HepG2 (cell line): Measurements from ENCODE around the gene PRDX2.

Experiments
- BCL6 ChIP-seq: IDR thresholded peaks from 2 replicates; pipeline ENCODE4 v1.6.1; 2016; ENCODE audit warnings: missing genetic modification reagents, missing compliant biosample characterization
- CEBPB ChIP-seq: IDR thresholded peaks from 2 replicates; pipeline ENCODE4 v1.6.1; 2011; ENCODE audit warnings: low read depth, low read length, improper control_type of control experiment, borderline replicate concordance
- HCFC1 ChIP-seq: fragments of 150-350 bp; IDR thresholded peaks from 2 replicates; pipeline ENCODE4 v1.6.1; 2014; ENCODE audit warnings: low read depth, low read length
- POLR2A ChIP-seq, 2 experiments: IDR thresholded peaks; 2 replicates each; pipeline ENCODE4 v1.6.1; 2011; ENCODE audit warnings: low read depth in 2 of 2, low read length in 2 of 2, mild to moderate bottlenecking in 1 of 2, moderate library complexity in 1 of 2; ENCODE audit not compliant: insufficient read depth in 1 of 2
- POLR2AphosphoS2 ChIP-seq: IDR thresholded peaks from 2 replicates; pipeline ENCODE4 v1.6.1; 2011; ENCODE audit warnings: low read depth, low read length, improper control_type of control experiment
- TOE1 ChIP-seq: sonication (generic); formaldehyde crosslinking; IDR thresholded peaks from 2 replicates; pipeline ENCODE4 v1.4.0; 2020; ENCODE audit warnings: mild to moderate bottlenecking, missing genetic modification reagents
- ZNF619 ChIP-seq: sonication (generic); formaldehyde crosslinking; IDR thresholded peaks from 2 replicates; pipeline ENCODE4 v1.4.0; 2020; ENCODE audit warnings: mild to moderate bottlenecking, missing genetic modification reagents
- ZNF747 ChIP-seq: sonication (generic); formaldehyde crosslinking; IDR thresholded peaks from 2 replicates; pipeline ENCODE4 v1.8.1; 2023; ENCODE audit warnings: missing genetic modification reagents, mild to moderate bottlenecking, borderline replicate concordance
- ZSCAN30 ChIP-seq: sonication (generic); formaldehyde crosslinking; IDR thresholded peaks from 2 replicates; pipeline ENCODE4 v1.5.0; 2020; ENCODE audit warnings: mild to moderate bottlenecking, missing genetic modification reagents
- TF ChIP-seq, protein P1 (sequence below): sonication (generic); formaldehyde crosslinking; IDR thresholded peaks from 2 replicates; pipeline ENCODE4 v1.9.0; 2021; ENCODE audit warnings: missing genetic modification reagents, borderline replicate concordance
- TF ChIP-seq, protein P2 (sequence below): sonication (generic); formaldehyde crosslinking; IDR thresholded peaks from 2 replicates; pipeline ENCODE4 v1.5.0; 2020; ENCODE audit warnings: mild to moderate bottlenecking, missing genetic modification reagents, moderate library complexity
- TF ChIP-seq, protein P3 (sequence below): IDR thresholded peaks from 2 replicates; pipeline ENCODE4 v1.6.1; 2012; ENCODE audit warnings: inconsistent platforms

DNA sequence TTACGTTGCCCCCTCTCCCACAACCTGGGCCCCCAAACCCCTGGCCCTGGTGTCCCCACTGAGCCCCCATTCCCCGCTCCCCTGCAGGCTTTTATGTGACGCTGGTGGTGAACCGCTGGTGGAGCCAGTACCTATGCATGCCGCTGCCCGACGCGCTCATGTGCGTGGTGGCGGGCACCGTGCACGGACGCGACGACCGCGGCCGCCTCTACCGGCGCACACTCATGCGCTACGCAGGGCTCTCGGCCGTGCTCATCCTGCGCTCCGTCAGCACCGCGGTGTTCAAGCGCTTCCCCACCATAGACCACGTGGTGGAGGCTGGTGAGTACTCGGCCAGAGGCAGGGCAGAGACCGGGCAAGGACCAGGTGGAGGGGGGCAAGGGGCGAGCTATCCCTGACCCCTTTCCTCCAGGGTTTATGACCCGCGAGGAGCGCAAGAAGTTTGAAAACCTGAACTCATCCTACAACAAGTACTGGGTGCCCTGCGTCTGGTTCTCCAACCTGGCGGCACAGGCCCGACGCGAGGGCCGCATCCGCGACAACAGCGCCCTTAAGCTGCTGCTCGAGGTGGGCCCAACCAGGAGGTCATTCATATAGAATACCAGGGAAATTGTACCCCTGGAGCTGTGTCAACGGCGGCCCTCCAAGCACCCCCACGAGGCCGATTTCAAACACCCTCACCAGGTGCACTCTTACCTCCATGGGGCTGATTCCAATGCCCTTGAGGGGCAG lies 47.0 kb downstream of the PRDX2 start:
- no peak for TF ChIP-seq CEBPB
- no peak for TF ChIP-seq POLR2A (IDR thresholded peaks at IDR 0.05; ENCODE audit: insufficient read depth in 1 of 2, low read depth in 2 of 2, low read length in 2 of 2)
- no peak for TF ChIP-seq TOE1 (CRISPR knock-in tag)
- TF ChIP-seq, protein P1, sequence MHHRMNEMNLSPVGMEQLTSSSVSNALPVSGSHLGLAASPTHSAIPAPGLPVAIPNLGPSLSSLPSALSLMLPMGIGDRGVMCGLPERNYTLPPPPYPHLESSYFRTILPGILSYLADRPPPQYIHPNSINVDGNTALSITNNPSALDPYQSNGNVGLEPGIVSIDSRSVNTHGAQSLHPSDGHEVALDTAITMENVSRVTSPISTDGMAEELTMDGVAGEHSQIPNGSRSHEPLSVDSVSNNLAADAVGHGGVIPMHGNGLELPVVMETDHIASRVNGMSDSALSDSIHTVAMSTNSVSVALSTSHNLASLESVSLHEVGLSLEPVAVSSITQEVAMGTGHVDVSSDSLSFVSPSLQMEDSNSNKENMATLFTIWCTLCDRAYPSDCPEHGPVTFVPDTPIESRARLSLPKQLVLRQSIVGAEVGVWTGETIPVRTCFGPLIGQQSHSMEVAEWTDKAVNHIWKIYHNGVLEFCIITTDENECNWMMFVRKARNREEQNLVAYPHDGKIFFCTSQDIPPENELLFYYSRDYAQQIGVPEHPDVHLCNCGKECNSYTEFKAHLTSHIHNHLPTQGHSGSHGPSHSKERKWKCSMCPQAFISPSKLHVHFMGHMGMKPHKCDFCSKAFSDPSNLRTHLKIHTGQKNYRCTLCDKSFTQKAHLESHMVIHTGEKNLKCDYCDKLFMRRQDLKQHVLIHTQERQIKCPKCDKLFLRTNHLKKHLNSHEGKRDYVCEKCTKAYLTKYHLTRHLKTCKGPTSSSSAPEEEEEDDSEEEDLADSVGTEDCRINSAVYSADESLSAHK: no peak
- no peak for TF ChIP-seq POLR2AphosphoS2
- no peak for TF ChIP-seq ZSCAN30 (CRISPR knock-in tag)
- TF ChIP-seq, protein P2, sequence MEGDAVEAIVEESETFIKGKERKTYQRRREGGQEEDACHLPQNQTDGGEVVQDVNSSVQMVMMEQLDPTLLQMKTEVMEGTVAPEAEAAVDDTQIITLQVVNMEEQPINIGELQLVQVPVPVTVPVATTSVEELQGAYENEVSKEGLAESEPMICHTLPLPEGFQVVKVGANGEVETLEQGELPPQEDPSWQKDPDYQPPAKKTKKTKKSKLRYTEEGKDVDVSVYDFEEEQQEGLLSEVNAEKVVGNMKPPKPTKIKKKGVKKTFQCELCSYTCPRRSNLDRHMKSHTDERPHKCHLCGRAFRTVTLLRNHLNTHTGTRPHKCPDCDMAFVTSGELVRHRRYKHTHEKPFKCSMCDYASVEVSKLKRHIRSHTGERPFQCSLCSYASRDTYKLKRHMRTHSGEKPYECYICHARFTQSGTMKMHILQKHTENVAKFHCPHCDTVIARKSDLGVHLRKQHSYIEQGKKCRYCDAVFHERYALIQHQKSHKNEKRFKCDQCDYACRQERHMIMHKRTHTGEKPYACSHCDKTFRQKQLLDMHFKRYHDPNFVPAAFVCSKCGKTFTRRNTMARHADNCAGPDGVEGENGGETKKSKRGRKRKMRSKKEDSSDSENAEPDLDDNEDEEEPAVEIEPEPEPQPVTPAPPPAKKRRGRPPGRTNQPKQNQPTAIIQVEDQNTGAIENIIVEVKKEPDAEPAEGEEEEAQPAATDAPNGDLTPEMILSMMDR: no peak
- no peak for TF ChIP-seq HCFC1
- no peak for TF ChIP-seq ZNF747 (CRISPR knock-in tag)
- TF ChIP-seq, protein P3, sequence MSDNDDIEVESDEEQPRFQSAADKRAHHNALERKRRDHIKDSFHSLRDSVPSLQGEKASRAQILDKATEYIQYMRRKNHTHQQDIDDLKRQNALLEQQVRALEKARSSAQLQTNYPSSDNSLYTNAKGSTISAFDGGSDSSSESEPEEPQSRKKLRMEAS: no peak
- TF ChIP-seq BCL6 (CRISPR knock-in tag): no peak
- TF ChIP-seq ZNF619: no peak
